Stimulated activated effector memory CD8-positive, alpha-beta T cell treated with anti-CD3 and anti-CD28 coated beads, Interleukin-12 subunit alpha, Interleukin-12 subunit beta, amount 100 ng/mL, for 72 hours (primary cell): ENCODE measurements around the gene NOS1.

ENCODE experiments used
- ATAC-seq: fragments of 150-1000 bp; cut with Tn5 transposase; 2 replicates; pipeline ENCODE4 v1.10.0; 2021
- DNase-seq, 2 donors: peaks; one replicate each; pipeline ENCODE4 v3.0.0; 2021 to 2022; ENCODE audit warnings: low spot score in 2 of 2
- H3K27ac Mint-ChIP-seq: one replicate; pipeline ENCODE4 v1.8.0; 2022; ENCODE audit warnings: mild to moderate bottlenecking, mixed read lengths
- H3K36me3 Mint-ChIP-seq: one replicate; pipeline ENCODE4 v1.8.0; 2022; ENCODE audit warnings: mild to moderate bottlenecking, mixed read lengths
- H3K4me1 Mint-ChIP-seq: one replicate; pipeline ENCODE4 v1.8.0; 2022; ENCODE audit warnings: mixed read lengths
- H3K4me3 Mint-ChIP-seq: one replicate; pipeline ENCODE4 v1.8.0; 2022; ENCODE audit warnings: mild to moderate bottlenecking, mixed read lengths
- H3K9me3 Mint-ChIP-seq: one replicate; pipeline ENCODE4 v1.8.0; 2022; ENCODE audit warnings: mixed read lengths

Gene NOS1

DNA sequence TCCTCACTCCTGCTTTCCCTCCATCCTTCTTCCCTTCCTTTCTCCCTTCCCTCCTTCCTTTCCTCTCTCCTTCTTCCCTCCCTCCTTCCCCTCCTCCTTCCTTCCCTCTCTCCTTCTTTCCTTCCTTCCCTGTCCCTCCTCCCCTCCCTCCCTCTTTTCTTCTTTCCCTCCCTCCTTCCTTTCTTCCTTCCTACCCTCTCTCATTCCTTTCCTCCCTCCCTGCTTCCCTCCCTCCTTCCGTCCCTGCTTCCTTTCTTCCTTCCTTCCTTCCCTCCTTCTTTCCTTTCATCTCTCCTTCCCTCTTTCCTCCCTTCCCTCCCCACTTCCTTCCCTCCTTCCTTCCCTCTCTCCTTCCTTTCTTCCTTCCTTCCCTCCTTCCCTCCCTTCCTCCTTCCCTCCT, 39.0 kb downstream of the NOS1 start:
- ATAC-seq, result no peak

DNA sequence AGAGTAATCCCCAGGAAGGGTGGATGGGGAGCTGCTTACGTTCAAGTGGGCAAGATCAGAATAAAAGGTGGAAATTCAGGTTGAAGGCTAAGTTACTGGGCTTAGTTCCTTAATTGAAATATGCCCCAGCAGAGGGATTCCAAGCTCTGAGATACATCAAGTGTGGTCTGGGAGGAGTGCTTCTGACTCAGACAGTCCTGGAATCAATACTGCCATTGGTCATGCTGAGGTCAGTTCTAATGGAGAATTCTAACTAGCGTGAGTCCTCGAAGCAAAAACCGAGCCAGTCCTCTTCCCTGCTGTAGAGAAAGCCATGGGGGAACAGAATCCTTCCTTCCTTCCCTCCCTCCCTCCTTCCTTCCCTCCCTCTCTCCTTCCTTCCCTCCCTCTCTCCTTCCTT, 39.9 kb downstream of the NOS1 start:
- no peaks in the 10 kb centered on the region for H3K4me1 Mint-ChIP-seq
- DNase-seq, result no peak
- no peaks in the 10 kb centered on the region for H3K9me3 Mint-ChIP-seq
- H3K27ac Mint-ChIP-seq, result no peak overlapping the region
- no peak for ATAC-seq
- no peaks in the 10 kb centered on the region for H3K36me3 Mint-ChIP-seq
- no peak overlapping the region for H3K4me3 Mint-ChIP-seq

More for the DNA sequence above, 39.0 kb downstream of the NOS1 start:
- no peak overlapping the region for H3K27ac Mint-ChIP-seq
- H3K4me1 Mint-ChIP-seq, result no peaks in the 10 kb centered on the region
- no peaks in the 10 kb centered on the region for H3K9me3 Mint-ChIP-seq
- no peaks in the 10 kb centered on the region for H3K36me3 Mint-ChIP-seq
- no peak overlapping the region for H3K4me3 Mint-ChIP-seq
- no peak for DNase-seq

DNA sequence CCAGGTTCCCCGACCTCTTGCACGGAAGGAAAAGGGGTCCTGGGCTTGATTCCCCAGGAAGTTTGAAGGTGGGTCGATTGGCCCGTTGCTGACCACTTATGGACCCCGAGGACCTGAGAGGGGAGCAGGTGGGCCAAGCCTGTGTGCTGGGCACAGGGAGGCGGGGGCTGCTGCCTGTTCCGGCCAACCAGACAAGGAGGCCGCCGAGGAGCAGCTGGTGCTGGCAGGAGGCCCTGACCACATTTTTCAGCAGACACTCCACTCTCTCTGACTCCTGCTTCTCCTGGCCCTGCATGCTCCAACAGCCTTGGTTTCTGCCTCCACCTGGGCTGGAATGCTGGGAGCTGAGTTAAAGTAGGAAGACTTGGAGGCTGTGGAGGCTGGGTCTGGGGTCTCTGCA, 42.8 kb downstream of the NOS1 start:
- H3K9me3 Mint-ChIP-seq, result peaks cover 3% of the 10 kb centered on the region
- DNase-seq (no peak), ATAC-seq (no peak)
- H3K4me3 Mint-ChIP-seq, result no peak overlapping the region
- no peaks in the 10 kb centered on the region for H3K36me3 Mint-ChIP-seq
- no peak overlapping the region for H3K27ac Mint-ChIP-seq
- no peaks in the 10 kb centered on the region for H3K4me1 Mint-ChIP-seq

DNA sequence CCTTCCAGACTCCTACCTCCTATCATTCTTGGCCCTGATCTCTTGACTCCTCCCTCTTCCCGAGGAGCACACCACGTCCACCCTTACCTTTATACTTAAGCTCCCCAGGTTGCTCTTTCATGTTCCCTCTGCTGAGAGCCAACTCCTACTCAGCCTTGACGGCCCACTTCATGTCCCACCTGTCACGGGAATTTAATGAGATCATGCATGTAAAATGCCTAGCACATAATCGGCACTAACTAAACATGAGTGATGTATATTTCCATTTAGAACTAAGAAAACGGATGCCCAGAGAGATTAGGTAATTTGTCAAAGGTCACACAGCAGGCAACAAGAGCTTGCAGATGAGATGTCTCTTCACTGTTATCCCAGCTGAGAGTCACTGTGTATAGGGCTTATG, 45.1 kb downstream of the NOS1 start:
- no peak overlapping the region for H3K4me3 Mint-ChIP-seq
- ATAC-seq (no peak), DNase-seq (no peak)
- H3K36me3 Mint-ChIP-seq, result no peaks in the 10 kb centered on the region
- peaks cover 3% of the 10 kb centered on the region for H3K9me3 Mint-ChIP-seq
- H3K4me1 Mint-ChIP-seq, result no peaks in the 10 kb centered on the region
- no peak overlapping the region for H3K27ac Mint-ChIP-seq

DNA sequence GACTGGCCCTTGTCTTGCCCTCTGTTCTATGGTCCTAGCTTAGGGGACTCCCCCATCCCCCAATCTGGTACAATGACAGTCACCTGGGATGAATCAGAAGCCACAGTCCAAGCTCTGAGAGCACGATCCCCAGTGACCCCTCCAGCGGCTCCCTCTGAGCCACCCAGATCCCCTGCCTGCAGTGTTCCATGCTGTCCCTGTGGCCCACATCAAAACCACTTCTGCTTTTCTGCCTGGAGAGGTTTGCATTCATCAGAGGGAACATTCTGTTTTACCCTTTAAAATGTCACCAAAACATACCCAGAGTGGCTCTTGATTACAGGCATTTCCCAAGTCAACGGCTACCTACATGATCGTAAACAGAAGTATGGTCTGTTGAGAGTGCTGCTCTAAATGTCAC, 47.5 kb downstream of the NOS1 start:
- Mint-ChIP-seq H3K4me1 (no peaks in the 10 kb centered on the region), H3K9me3 (peaks cover 3% of the 10 kb centered on the region), H3K27ac (no peak overlapping the region), H3K36me3 (no peaks in the 10 kb centered on the region), H3K4me3 (no peak overlapping the region)
- DNase-seq (no peak), ATAC-seq (no peak)

DNA sequence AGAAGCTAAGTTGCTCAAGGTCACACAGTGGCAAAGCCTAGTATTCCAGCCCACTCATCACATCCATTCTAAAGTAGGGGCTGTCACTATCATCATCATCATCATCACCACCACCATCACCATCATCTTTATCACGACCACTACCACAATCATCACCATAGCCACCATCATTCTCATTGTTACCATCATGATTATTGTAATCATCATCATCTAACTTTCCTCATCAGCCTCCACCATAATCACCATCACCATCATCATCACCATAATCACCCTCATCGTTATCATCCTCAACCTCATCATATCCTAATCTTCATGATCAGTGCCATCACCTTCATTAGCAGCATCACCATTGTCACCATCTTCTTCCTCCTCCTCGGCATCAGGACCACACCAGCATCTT, 48.7 kb downstream of the NOS1 start:
- Mint-ChIP-seq H3K36me3 (no peaks in the 10 kb centered on the region), H3K4me1 (no peaks in the 10 kb centered on the region), H3K4me3 (no peak overlapping the region), H3K27ac (no peak overlapping the region), H3K9me3 (peaks cover 3% of the 10 kb centered on the region)
- ATAC-seq (no peak), DNase-seq (no peak)

DNA sequence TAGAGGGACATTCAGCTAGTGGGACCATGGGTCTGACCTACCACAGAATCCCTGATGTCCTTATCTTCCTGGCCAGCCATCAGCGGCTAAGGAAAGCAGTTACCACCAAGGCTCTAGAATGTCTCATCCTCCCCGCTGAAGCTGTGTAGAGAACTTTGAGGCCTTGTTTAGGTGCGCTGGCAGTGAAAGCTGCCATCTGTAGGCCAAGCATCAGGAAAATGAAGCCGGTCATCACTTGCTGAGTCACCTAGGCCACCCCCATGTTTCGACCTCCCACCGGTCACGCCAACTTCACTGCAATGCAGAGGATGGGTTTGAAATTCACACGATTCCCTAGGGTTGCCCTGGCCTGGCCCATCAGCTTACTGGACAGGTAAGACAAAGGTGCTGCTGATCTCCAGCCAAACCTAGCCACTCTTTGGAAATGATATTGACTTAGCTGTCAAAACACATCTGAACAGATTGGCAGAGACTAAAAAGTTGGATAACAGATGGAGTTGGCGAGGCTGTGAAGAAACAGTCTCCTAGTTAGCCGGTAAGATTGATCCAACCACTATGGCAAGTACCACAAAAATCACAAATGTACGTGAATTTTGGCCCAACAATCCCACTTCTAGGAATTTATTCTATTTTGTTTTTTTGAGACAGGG, 52.0 kb downstream of the NOS1 start:
- no peaks in the 10 kb centered on the region for H3K9me3 Mint-ChIP-seq
- H3K4me1 Mint-ChIP-seq, result no peaks in the 10 kb centered on the region
- H3K4me3 Mint-ChIP-seq, result no peak overlapping the region
- ATAC-seq, result no peak
- no peak overlapping the region for H3K27ac Mint-ChIP-seq
- H3K36me3 Mint-ChIP-seq, result no peaks in the 10 kb centered on the region
- DNase-seq, result no peak

DNA sequence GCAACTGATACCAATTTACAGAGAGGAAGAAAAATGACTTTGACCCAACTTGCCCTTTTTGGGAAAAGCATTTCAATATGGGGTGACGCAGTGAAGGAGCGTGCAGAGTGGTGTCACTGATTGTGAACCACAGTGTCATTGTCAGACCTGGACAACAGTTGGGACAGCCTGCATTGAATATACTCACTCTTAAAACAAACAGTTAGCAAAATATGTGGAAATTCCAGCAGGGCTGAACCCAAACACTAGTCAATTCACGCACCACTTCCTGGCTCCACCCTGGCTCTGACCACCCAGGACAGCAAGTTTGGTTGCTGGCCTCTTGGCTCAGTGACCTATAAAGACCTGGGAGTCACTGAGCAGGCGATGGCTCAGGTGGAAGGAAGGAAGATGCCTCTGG, 61.3 kb downstream of the NOS1 start:
- H3K9me3 Mint-ChIP-seq, result peaks cover 4% of the 10 kb centered on the region
- H3K27ac Mint-ChIP-seq, result no peak overlapping the region
- no peaks in the 10 kb centered on the region for H3K36me3 Mint-ChIP-seq
- no peak for DNase-seq
- H3K4me3 Mint-ChIP-seq, result no peak overlapping the region
- ATAC-seq, result no peak
- H3K4me1 Mint-ChIP-seq, result no peaks in the 10 kb centered on the region

DNA sequence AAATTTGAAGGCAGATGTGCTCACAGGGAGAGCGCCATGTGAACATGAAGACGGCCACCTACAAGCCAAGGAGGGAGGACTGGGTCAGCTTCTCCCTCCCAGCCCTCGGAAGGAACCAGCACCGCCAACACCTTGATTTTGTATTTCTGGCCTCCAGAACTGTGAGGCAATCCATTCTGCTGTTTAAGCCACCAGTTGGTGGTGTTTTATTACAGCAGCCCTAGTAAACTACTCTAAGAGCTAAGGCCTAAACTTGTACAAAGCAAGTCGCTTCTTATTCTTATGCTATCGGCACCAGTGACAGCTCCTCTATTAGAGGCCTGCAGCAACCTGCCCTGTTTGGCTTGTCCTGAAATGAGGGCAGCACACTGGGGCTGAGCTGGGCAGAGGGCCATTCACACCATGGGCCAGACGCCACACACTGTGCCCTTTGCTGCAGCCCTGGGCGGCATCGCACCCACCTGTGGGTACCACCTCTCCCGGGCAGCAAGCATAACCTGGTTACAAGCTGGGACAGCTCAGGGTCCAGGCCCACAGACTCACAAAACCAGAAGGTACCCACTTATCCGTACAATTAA, 62.7 kb downstream of the NOS1 start:
- Mint-ChIP-seq H3K9me3 (peaks cover 4% of the 10 kb centered on the region), H3K27ac (no peak overlapping the region), H3K4me1 (no peaks in the 10 kb centered on the region), H3K36me3 (no peaks in the 10 kb centered on the region), H3K4me3 (no peak overlapping the region)
- DNase-seq (no peak), ATAC-seq (no peak)

DNA sequence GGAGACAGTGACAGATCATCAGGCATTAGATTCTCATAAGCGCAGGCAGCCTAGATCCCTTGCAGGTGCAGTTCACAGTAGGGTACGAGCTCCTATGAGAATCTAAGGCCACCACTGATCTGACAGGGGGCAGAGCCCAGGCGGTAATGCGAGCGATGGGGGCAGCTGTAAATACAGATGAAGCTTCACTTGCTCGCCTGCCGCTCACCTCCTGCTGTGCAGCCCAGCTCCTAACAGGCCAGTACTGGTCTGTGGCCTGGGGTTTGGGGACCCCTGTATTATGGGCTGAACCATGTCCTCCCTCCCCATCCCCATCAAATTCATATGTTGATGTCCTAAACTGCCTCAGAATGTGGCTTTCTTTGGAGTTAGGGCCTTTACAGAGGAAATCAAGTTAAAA, 63.2 kb downstream of the NOS1 start:
- Mint-ChIP-seq H3K4me3 (no peak overlapping the region), H3K4me1 (no peaks in the 10 kb centered on the region), H3K9me3 (peaks cover 4% of the 10 kb centered on the region), H3K27ac (no peak overlapping the region), H3K36me3 (no peaks in the 10 kb centered on the region)
- ATAC-seq, result no peak
- DNase-seq, result no peak

DNA sequence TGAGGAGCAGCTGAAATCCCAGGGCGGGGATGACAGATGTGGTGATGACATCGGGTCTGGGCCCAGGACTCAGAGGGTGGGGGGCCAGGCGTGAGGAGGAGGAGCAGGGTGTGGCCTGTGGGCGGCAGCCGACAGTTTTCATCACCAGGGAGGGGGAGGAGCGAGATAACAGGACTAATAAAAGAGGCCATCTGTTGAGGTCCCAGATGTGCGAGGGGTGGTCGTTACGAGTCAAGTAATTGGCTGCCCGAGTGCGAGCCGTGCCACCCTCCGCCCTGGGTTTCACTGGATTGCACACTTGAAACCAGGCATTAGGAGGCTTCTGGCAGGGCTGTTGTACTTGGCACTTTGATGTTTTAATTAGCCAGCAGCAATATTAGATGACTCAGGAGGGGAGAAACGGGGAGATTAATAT, 67.2 kb downstream of the NOS1 start:
- Mint-ChIP-seq H3K27ac (no peak overlapping the region), H3K4me3 (no peak overlapping the region), H3K4me1 (no peaks in the 10 kb centered on the region), H3K36me3 (no peaks in the 10 kb centered on the region), H3K9me3 (peaks cover 8% of the 10 kb centered on the region)
- no peak for ATAC-seq
- no peak for DNase-seq

DNA sequence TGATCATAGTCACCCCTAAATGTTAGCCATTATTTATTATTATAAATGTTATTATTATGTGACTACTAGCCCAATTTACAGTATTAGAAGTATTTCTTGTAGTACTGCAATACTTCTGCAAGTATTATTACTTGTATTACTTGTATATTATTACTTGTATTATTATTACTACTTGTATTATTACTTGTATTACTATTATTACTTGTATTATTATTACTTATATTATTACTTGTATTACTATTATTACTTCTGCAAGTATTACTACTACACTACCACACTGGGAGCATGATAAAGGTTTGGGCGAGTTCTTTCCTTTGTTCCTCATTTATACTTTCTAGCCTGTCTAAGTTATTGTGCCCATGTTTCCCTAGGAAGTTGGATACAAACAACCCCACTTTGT, 67.9 kb downstream of the NOS1 start:
- H3K36me3 Mint-ChIP-seq, result no peaks in the 10 kb centered on the region

DNA sequence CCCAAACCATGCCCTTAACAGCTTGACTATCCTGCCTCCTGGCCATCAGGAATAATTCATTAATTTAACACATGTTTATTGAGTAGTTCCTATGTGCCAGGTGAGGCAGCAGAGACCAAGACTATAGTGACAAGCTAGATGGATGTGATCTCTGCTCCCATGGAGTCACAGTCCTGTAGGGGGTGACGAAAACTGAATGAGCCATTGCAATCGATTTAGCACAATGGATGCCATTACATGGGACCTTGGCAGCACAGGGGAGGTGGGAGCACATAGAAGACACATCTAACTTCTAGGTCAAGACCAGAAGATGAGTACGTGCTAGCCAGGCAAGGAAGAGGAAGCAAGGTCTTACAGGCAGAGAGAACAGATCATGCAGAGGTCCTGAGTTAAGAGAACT, 68.7 kb downstream of the NOS1 start:
- H3K4me3 Mint-ChIP-seq, result no peak overlapping the region
- H3K9me3 Mint-ChIP-seq, result peaks cover 8% of the 10 kb centered on the region
- H3K27ac Mint-ChIP-seq, result no peak overlapping the region
- H3K36me3 Mint-ChIP-seq, result no peaks in the 10 kb centered on the region
- ATAC-seq (no peak), DNase-seq (no peak)
- H3K4me1 Mint-ChIP-seq, result no peaks in the 10 kb centered on the region

More for the DNA sequence above, 67.9 kb downstream of the NOS1 start:
- Mint-ChIP-seq H3K27ac (no peak overlapping the region), H3K9me3 (peaks cover 8% of the 10 kb centered on the region), H3K4me3 (no peak overlapping the region), H3K4me1 (no peaks in the 10 kb centered on the region)
- DNase-seq (no peak), ATAC-seq (no peak)

DNA sequence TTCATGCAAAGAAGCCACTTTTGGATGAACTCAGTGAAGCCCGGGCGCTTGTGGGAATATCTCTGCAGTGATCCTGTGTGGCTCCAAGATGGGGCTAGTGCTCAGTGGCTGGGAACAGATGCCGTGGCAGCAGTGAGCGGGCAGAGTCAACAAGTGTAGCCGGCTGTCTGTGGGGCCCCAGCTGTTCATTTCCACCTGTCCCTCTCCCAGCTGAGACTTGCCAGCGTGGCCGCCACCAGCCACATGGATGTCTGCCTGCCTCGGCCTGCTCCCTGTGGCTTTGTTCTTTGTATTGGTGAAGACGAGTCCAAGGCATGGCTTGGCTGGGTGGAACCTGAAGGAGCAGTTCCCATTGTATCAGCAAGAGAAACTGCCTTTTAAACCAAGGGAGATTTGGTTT, 77.3 kb downstream of the NOS1 start:
- Mint-ChIP-seq H3K9me3 (no peaks in the 10 kb centered on the region), H3K27ac (no peak overlapping the region), H3K36me3 (no peaks in the 10 kb centered on the region), H3K4me1 (no peaks in the 10 kb centered on the region), H3K4me3 (no peak overlapping the region)
- ATAC-seq, result no peak
- no peak for DNase-seq

DNA sequence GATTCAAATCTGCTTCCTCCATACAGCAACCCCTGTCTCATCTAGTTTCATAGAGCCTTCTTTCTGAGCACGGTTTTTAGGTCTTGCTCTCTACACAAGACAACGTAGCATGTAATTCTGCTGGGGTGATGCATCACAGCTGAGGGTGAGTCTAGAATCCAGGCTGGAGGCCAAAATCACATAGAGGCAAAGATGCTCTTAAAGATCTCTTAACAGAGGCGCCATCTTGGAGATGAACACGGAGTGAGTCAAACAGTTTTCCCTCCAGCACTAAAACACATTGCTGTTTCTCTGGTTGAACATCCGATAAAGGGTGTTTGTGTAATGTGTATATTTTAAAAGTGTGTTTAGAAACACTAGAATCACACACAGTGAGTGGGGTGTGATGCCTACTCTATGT, 78.9 kb downstream of the NOS1 start:
- Mint-ChIP-seq H3K27ac (no peak overlapping the region), H3K4me1 (no peaks in the 10 kb centered on the region), H3K9me3 (no peaks in the 10 kb centered on the region), H3K4me3 (no peak overlapping the region), H3K36me3 (no peaks in the 10 kb centered on the region)
- DNase-seq (no peak), ATAC-seq (no peak)

DNA sequence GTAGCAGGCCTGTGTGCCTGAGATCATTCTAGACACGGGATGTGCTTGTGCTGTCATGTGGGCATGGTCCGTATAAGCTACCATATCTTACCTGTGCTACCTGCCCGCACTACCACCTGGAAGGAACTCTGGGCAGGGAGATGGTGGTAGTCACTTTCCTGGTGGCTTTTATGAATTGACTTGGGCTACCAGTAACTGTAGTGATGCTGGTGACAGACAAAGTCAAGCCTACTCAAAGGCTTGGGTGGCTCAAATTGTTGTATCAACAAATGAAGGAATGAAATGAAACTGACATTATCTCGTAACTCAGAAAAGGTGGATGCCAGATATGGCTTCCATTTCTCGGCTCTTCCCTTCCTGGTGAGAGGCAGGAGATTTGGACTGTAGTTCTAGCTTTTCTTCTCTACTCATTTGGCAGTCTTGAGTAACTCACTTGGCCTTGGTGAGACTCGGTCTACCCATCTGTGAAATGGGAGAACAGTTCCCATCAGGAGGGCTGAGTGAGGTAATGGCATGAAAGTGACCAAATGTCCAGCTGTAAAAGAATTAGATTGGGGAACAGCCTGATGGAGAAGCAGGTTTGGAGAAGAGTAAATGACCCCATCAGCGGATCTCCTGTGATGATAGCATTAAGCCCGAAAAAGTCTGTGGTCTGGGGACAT, 81.3 kb downstream of the NOS1 start:
- Mint-ChIP-seq H3K9me3 (no peaks in the 10 kb centered on the region), H3K36me3 (no peaks in the 10 kb centered on the region), H3K27ac (no peak overlapping the region), H3K4me3 (no peak overlapping the region), H3K4me1 (no peaks in the 10 kb centered on the region)
- DNase-seq (no peak), ATAC-seq (peak; percentile 31)
